H1 (cell line): Measurements from ENCODE around the gene GPATCH2. TPM values are rescaled to one million over a fixed set of nuclear protein-coding genes. Genes with fewer than 3 reads are reported as not detected.
A peak's percentile ranks its signal among the peaks of the same experiment; 100 is the strongest.

Experiments
- CTCF ChIA-PET: fragments of 300-600 bp; sonication (Branson Sonifier 250); formaldehyde crosslinking; loops from one replicate; lab custom pipeline; 2021; ENCODE audit not compliant: partially characterized antibody; lab: Charles Lee
- POLR2A ChIA-PET: fragments of 300-600 bp; sonication (Branson Sonifier 250); formaldehyde crosslinking; loops from one replicate; lab custom pipeline; 2021; ENCODE audit warnings: inconsistent platforms; ENCODE audit not compliant: partially characterized antibody; lab: Charles Lee
- DNase-seq, 2 experiments: peaks; one replicate each; pipeline versions ENCODE4 v3.0.0 to v3.0.0-alpha.2; 2010 to 2022; ENCODE audit warnings: low spot score in 2 of 2, low read depth in 1 of 2, mixed read lengths in 1 of 2
- FAIRE-seq: peaks from 2 replicates; lab custom pipeline; 2011; peaks lifted over from hg19 to GRCh38; lab: Jason Lieb, UNC
- H2AFZ ChIP-seq: 2 replicates; pipeline ENCODE4 v1.8.1; 2012; ENCODE audit warnings: low read length, inconsistent platforms
- H2AK5ac ChIP-seq: 2 replicates; pipeline ENCODE4 v1.6.1; 2013; ENCODE audit warnings: low read depth, low read length
- H2BK120ac ChIP-seq: replicated peaks from 2 replicates; pipeline ENCODE3; 2013; ENCODE audit warnings: low read depth, low read length, inconsistent platforms
- H2BK12ac ChIP-seq: 2 replicates; pipeline ENCODE4 v1.6.1; 2013; ENCODE audit warnings: low read depth, low read length
- H2BK15ac ChIP-seq: 2 replicates; pipeline ENCODE4 v1.6.1; 2013; ENCODE audit warnings: low read length
- H2BK20ac ChIP-seq: 2 replicates; pipeline ENCODE4 v1.6.1; 2013; ENCODE audit warnings: low read length
- H2BK5ac ChIP-seq: 2 replicates; pipeline ENCODE4 v1.6.1; 2013; ENCODE audit warnings: low read depth, low read length
- H3K14ac ChIP-seq: 2 replicates; pipeline ENCODE4 v1.6.1; 2013; ENCODE audit warnings: inconsistent platforms; ENCODE audit not compliant: insufficient read length
- H3K18ac ChIP-seq: 2 replicates; pipeline ENCODE4 v1.6.1; 2013; ENCODE audit warnings: low read length; ENCODE audit errors: extremely low read depth
- H3K23ac ChIP-seq: 2 replicates; pipeline ENCODE4 v1.6.1; 2013; ENCODE audit warnings: inconsistent platforms; ENCODE audit not compliant: insufficient read length
- H3K23me2 ChIP-seq: 2 replicates; pipeline ENCODE4 v1.6.1; 2013; ENCODE audit warnings: low read depth, low read length
- H3K27ac ChIP-seq: 2 replicates; pipeline ENCODE4 v1.6.1; 2011; ENCODE audit warnings: low read depth, low read length, inconsistent platforms
- H3K27me3 ChIP-seq, 4 experiments: replicated peaks in 1 of 4; 1 replicate in 1 of 4; 2 replicates in 3 of 4; pipeline versions ENCODE4 v1.6.1 to v1.8.1; 2011 to 2013; ENCODE audit warnings: low read length in 3 of 4, mild to moderate bottlenecking in 3 of 4, inconsistent platforms in 2 of 4, mixed read lengths in 2 of 4, moderate library complexity in 1 of 4; ENCODE audit not compliant: control insufficient read depth in 3 of 4, insufficient read depth in 3 of 4; ENCODE audit errors: extremely low read depth in 1 of 4
- H3K36me3 ChIP-seq, 4 experiments: 2 replicates each; pipeline versions ENCODE4 v1.6.1 to v1.8.1; 2011 to 2013; ENCODE audit warnings: mild to moderate bottlenecking in 4 of 4, low read length in 3 of 4, moderate library complexity in 2 of 4, control low read depth in 1 of 4, inconsistent platforms in 1 of 4; ENCODE audit not compliant: insufficient read depth in 4 of 4, control insufficient read depth in 2 of 4
- H3K4ac ChIP-seq: replicated peaks from 2 replicates; pipeline ENCODE3; 2013; ENCODE audit warnings: low read length, low read depth, mixed read lengths, inconsistent platforms; ENCODE audit not compliant: insufficient read length
- H3K4me1 ChIP-seq, 4 experiments: replicated peaks in 1 of 4; 1 replicate in 1 of 4; 2 replicates in 3 of 4; pipeline versions ENCODE4 v1.6.1 to v1.8.1; 2011 to 2013; ENCODE audit warnings: low read length in 3 of 4, inconsistent platforms in 2 of 4, mixed read lengths in 1 of 4; ENCODE audit not compliant: insufficient read depth in 4 of 4, control insufficient read depth in 3 of 4
- H3K4me2 ChIP-seq, 2 experiments: 2 replicates each; pipeline versions ENCODE4 v1.6.1 to v1.8.1; 2011 to 2013; ENCODE audit warnings: low read depth in 2 of 2, low read length in 2 of 2, control low read depth in 1 of 2, inconsistent platforms in 1 of 2, mild to moderate bottlenecking in 1 of 2; ENCODE audit not compliant: insufficient read depth in 1 of 2
- H3K4me3 ChIP-seq, 4 experiments: fragments of 200-600, 300-600 bp in 1 of 4; sonication (generic), shearing (Covaris generic), sonication (Bioruptor Twin) in 1 of 4; 2 replicates each; pipeline versions ENCODE4 v1.5.1 to v1.8.1; 2011 to 2016; ENCODE audit warnings: low read length in 4 of 4, low read depth in 3 of 4, control low read depth in 2 of 4, inconsistent platforms in 2 of 4, mild to moderate bottlenecking in 2 of 4, mixed read lengths in 1 of 4, moderate library complexity in 1 of 4; ENCODE audit not compliant: insufficient read depth in 2 of 4; ENCODE audit errors: extremely low read depth in 1 of 4
- H3K56ac ChIP-seq: replicated peaks from 2 replicates; pipeline ENCODE3; 2013; ENCODE audit warnings: low read depth, mild to moderate bottlenecking, mixed read lengths, low read length, inconsistent platforms; ENCODE audit not compliant: insufficient read length
- H3K79me1 ChIP-seq: 2 replicates; pipeline ENCODE4 v1.6.1; 2013; ENCODE audit warnings: low read depth, low read length, control low read depth
- H3K79me2 ChIP-seq, 2 experiments: 2 replicates each; pipeline versions ENCODE4 v1.6.1 to v1.8.1; 2012 to 2013; ENCODE audit warnings: low read length in 2 of 2, mild to moderate bottlenecking in 2 of 2, inconsistent platforms in 1 of 2; ENCODE audit not compliant: insufficient read depth in 2 of 2, control insufficient read depth in 1 of 2
- H3K9ac ChIP-seq, 4 experiments: replicated peaks in 1 of 4; 1 replicate in 1 of 4; 2 replicates in 3 of 4; pipeline versions ENCODE4 v1.6.1 to v1.8.1; 2011 to 2013; ENCODE audit warnings: low read depth in 3 of 4, low read length in 3 of 4, control low read depth in 2 of 4, mild to moderate bottlenecking in 2 of 4, moderate library complexity in 2 of 4, inconsistent platforms in 1 of 4; ENCODE audit errors: extremely low read depth in 1 of 4
- H3K9me3 ChIP-seq, 2 experiments: 2 replicates each; pipeline versions ENCODE4 v1.6.1 to v1.8.1; 2012 to 2013; ENCODE audit warnings: mild to moderate bottlenecking in 2 of 2, moderate library complexity in 2 of 2, control low read depth in 1 of 2, inconsistent platforms in 1 of 2, low read depth in 1 of 2, low read length in 1 of 2, mixed read lengths in 1 of 2; ENCODE audit not compliant: insufficient read depth in 2 of 2
- H4K20me1 ChIP-seq, 2 experiments: replicated peaks in 1 of 2; 2 replicates each; pipeline versions ENCODE3 to v1.8.1; 2011 to 2013; ENCODE audit warnings: inconsistent platforms in 2 of 2, low read length in 2 of 2, mild to moderate bottlenecking in 1 of 2; ENCODE audit not compliant: insufficient read depth in 2 of 2, control insufficient read depth in 1 of 2
- H4K5ac ChIP-seq: 2 replicates; pipeline ENCODE4 v1.6.1; 2013; ENCODE audit warnings: low read length, low read depth, mixed read lengths, inconsistent platforms; ENCODE audit not compliant: insufficient read length
- H4K8ac ChIP-seq: 2 replicates; pipeline ENCODE4 v1.8.0; 2013; ENCODE audit warnings: mild to moderate bottlenecking, moderate library complexity, low read length, inconsistent platforms; ENCODE audit not compliant: insufficient read depth; ENCODE audit errors: extremely low read depth
- H4K91ac ChIP-seq: replicated peaks from 2 replicates; pipeline ENCODE3; 2013; ENCODE audit warnings: low read length, mixed read lengths, inconsistent platforms; ENCODE audit not compliant: insufficient read length
- BRCA1 ChIP-seq: IDR thresholded peaks from 2 replicates; pipeline ENCODE4 v1.6.1; 2012; ENCODE audit warnings: low read depth, low read length, improper control_type of control experiment
- EZH2 ChIP-seq: fragments of 200-600 bp; sonication (generic); IDR thresholded peaks from 2 replicates; pipeline ENCODE4 v1.7.1; 2012; ENCODE audit warnings: low read depth, mild to moderate bottlenecking, moderate library complexity, low read length, inconsistent platforms; ENCODE audit not compliant: severe bottlenecking
- JUND ChIP-seq: IDR thresholded peaks from 2 replicates; pipeline ENCODE4 v1.6.1; 2011; ENCODE audit warnings: mild to moderate bottlenecking, improper control_type of control experiment, low read length
- KDM1A ChIP-seq: fragments of 200-600, 300-600 bp; sonication (generic); IDR thresholded peaks from 2 replicates; pipeline ENCODE4 v1.7.1; 2016; ENCODE audit warnings: mild to moderate bottlenecking, low read length, borderline replicate concordance
- KDM4A ChIP-seq: IDR thresholded peaks from one replicate; pipeline ENCODE4 v1.7.1; 2012; ENCODE audit warnings: low read depth, mild to moderate bottlenecking, moderate library complexity, low read length, inconsistent platforms; ENCODE audit not compliant: severe bottlenecking
- NANOG ChIP-seq: IDR thresholded peaks from 2 replicates; pipeline ENCODE4 v1.6.1; 2011; ENCODE audit warnings: low read length, low read depth, mild to moderate bottlenecking, inconsistent platforms; ENCODE audit not compliant: insufficient read depth, poor library complexity, severe bottlenecking
- POLR2A ChIP-seq, 2 experiments: IDR thresholded peaks; 1 replicate in 1 of 2; 2 replicates in 1 of 2; pipeline ENCODE4 v1.6.1; 2011; ENCODE audit warnings: low read depth in 2 of 2, low read length in 2 of 2, mild to moderate bottlenecking in 2 of 2; ENCODE audit errors: control extremely low read depth in 1 of 2
- RFX5 ChIP-seq: IDR thresholded peaks from 2 replicates; pipeline ENCODE4 v1.6.1; 2011; ENCODE audit warnings: low read depth, low read length, improper control_type of control experiment, borderline replicate concordance
- WGBS, 2 experiments: shearing (Covaris generic) in 1 of 2; methylation state at CpG; one replicate each; pipeline versions ENCODE4 v1.1.6 to v1.1.7; 2013 to 2015; ENCODE audit warnings: low lambda C conversion rate in 2 of 2, mixed read lengths in 2 of 2, inconsistent platforms in 1 of 2, low coverage in 1 of 2, missing lambda C conversion rate in 1 of 2; ENCODE audit not compliant: insufficient replicate concordance in 2 of 2, insufficient coverage in 1 of 2, insufficient read length in 1 of 2; ENCODE audit errors: extremely low coverage in 1 of 2, missing lambda C conversion rate in 1 of 2; 5-methylcytosine and 5-hydroxymethylcytosine counted together
- long read RNA-seq, 2 experiments: library from RNA in 1 of 2; library from capped mRNA in 1 of 2; stranded (forward); transcript quantifications; one replicate each; pipeline ENCODE4 v2.0.0, GENCODE V29; 2021; ENCODE audit warnings: inconsistent platforms in 1 of 2
- polyA minus RNA-seq, 3 experiments: library from RNA; depleted of rRNA, polyadenylated mRNA; stranded (reverse); fragments of >200 nt; gene quantifications; 1 replicate in 2 of 3; 2 replicates in 1 of 3; pipeline ENCODE4 v1.2.3, GENCODE V29; 2011
- polyA plus RNA-seq, 7 experiments: library from polyadenylated mRNA; depleted of rRNA in 3 of 7; stranded (reverse) in 5 of 7; unstranded in 2 of 7; fragments of >200 nt in 5 of 7; fragments of 200-250 nt in 2 of 7; gene quantifications; 1 replicate in 5 of 7; 2 replicates in 1 of 7; 4 replicates in 1 of 7; pipeline versions ENCODE4 v1.2.1 to v1.2.3, GENCODE V29; 2011 to 2013; ENCODE audit warnings: missing spikeins in 2 of 7, mixed read lengths in 2 of 7
- total RNA-seq: library from RNA; stranded (reverse); fragmentation: NEBNext Ultra II Directional; extraction: Animal tissue kit (Norgen Biotek cat#: 25700); gene quantifications from 2 replicates; pipeline ENCODE4 v1.2.1, GENCODE V29; 2021

GPATCH2 gene
- total RNA-seq (12.2 and 13.1 TPM in 2 replicates), polyA plus RNA-seq (2011; rRNA removed) (2.8 and 3.9 TPM in 2 replicates), polyA minus RNA-seq (2011; rRNA and poly(A)+ RNA removed) (8.7 and 12.4 TPM in 2 replicates)
- polyA plus RNA-seq (2011; cell fraction: cytosol; rRNA removed): 5.6 TPM
- 3.0 TPM for polyA plus RNA-seq (2011; cell fraction: nucleus; rRNA removed)
- 4.7 to 9.0 TPM (median 5.6 TPM) in 4 replicates for polyA plus RNA-seq (2012, experiment 1 of 2)
- 0.52 TPM for polyA plus RNA-seq (2012, experiment 2 of 2)
- 7.8 TPM for polyA plus RNA-seq (2013, experiment 1 of 2)
- 7.3 TPM for polyA plus RNA-seq (2013, experiment 2 of 2)
- polyA minus RNA-seq (2011; cell fraction: cytosol; rRNA and poly(A)+ RNA removed): 9.0 TPM
- polyA minus RNA-seq (2011; cell fraction: nucleus; rRNA and poly(A)+ RNA removed): 24.7 TPM
- long read RNA-seq, experiment 1, partial matches to known transcripts: 6 of 11 reads
- long read RNA-seq, experiment 1, other reads (novel, unspliced or antisense): 5 of 11 reads
- long read RNA-seq, experiment 2, partial matches to known transcripts: 8 of 17 reads
- long read RNA-seq, experiment 2, other reads (novel, unspliced or antisense): 5 of 17 reads

DNA sequence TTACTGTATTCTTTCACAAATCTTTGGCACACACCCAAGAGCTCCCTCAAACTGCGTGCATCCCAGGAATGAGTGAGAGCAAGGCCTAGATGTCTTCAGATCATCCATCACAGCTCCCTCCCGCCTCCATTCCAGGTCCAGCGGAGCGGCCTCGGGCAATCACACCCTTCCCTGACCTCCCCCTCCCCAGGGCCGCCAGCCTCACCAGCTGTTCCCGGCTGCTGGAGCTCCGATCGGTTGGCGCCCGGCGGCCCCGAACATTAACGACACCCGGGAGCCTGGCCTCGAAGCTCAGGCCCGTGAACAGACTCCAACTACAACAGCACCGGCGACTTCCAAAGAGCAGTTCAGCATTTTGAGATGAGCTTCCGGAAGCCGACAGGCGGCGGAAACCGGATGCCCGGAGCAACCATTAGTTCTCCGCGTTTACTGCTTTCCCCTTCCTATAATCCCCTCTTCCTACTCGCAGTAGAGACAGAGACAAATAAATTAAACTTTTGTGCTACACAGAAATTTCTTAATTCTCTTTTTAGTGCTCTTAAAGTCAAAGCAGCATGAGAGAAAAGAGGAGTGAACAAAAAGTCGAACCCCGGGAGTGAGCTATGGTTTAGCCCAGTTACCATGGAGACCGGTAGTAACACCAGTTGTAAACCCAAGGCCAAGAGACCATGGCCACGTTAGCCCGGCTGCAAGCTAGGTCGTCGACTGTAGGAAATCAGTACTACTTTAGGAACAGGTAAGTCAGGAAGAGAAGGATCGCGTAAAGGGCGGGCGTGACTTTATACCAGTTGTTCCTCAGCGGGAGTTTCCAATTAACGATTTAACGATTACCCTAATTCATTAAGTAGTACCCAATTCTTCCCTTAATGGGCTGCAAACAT, at the start of gene GPATCH2, which contains the start of gene SPATA17:
Gene GPATCH2, minus strand, starts transcription at position 380 of the 881 bp plus-strand sequence. Its CDS starts 119 bp downstream, at position 261.
Gene SPATA17, plus strand, starts transcription at position 634 of the 881 bp plus-strand sequence. Its CDS starts 35 bp downstream, at position 669.
- Histone ChIP-seq H2BK5ac (peak within 1 kb of the TSS; percentile 57; the same call in 1 of the 2 replicates), H4K91ac (no peak within 1 kb of the TSS), H3K4me1 (peaks cover 0 to 3% (median 0%) of the 10 kb centered on the region in 4 experiments; a peak in 2 of 7 replicates), H4K8ac (peak within 1 kb of the TSS; percentile 98; the same call in 1 of the 2 replicates), H2BK120ac (no peak within 1 kb of the TSS), H3K4me3 (peak within 1 kb of the TSS; percentile 76 to 91 (median 86)), H4K20me1 (no peaks in the 10 kb centered on the region), H3K18ac (peak within 1 kb of the TSS; percentile 33; the same call in 1 of the 2 replicates), H3K27ac (peak within 1 kb of the TSS; percentile 95), H3K9me3 (no peaks in the 10 kb centered on the region), H3K4me2 (peak within 1 kb of the TSS; percentile 68 to 73), H3K23me2 (peaks cover 2% of the 10 kb centered on the region), H3K56ac (peak within 1 kb of the TSS; percentile 33), H3K79me1 (no peaks in the 10 kb centered on the region), H3K27me3 (no peaks in the 10 kb centered on the region), H3K9ac (peak within 1 kb of the TSS; percentile 79 to 97 (median 89)), H4K5ac (peak within 1 kb of the TSS; percentile 65), H2BK12ac (peak within 1 kb of the TSS; percentile 51; the same call in 1 of the 2 replicates), H2AFZ (peak within 1 kb of the TSS; percentile 99), H3K14ac (no peak within 1 kb of the TSS), H3K36me3 (no peaks in the 10 kb centered on the region), H3K79me2 (peaks cover 0 to 46% of the 10 kb centered on the region in 2 experiments; a peak in 2 of 4 replicates), H2BK15ac (no peak within 1 kb of the TSS), H3K4ac (no peak within 1 kb of the TSS), H3K23ac (no peak within 1 kb of the TSS), H2AK5ac (no peak within 1 kb of the TSS), H2BK20ac (no peak within 1 kb of the TSS)
- ChIA-PET POLR2A (interaction anchor here (0.9 to 1.5 kb wide), 3 partner anchors 12 to 813 kb away, joined by 3 to 4 read pairs (median 3); no protein-coding TSS in a partner anchor), CTCF (interaction anchor here (0.8 to 1.0 kb wide), 2 partner anchors 9 to 11 kb away, joined by 3 read pairs; no protein-coding TSS in a partner anchor)
- DNase-seq: peak; percentile 44 to 72
- 1% methylated on average over 42 of the region's 42 CpGs; no CpG with 5 or more reads in 1 of the 2 experiments for WGBS, 2 experiments
- FAIRE-seq: peak; percentile 7
- TF ChIP-seq EZH2 (no peak), RFX5 (no peak), NANOG (no peak), POLR2A (IDR thresholded peaks at IDR 0.05; ENCODE audit: control extremely low read depth in 1 of 2, low read depth in 2 of 2, low read length in 2 of 2) (peak; percentile 71 to 86), KDM4A (peak; percentile 80), JUND (peak; percentile 97), KDM1A (no peak), BRCA1 (no peak)
